PFSK-1 (cell line): ENCODE measurements around the gene DTX4.

ENCODE experiments used
- POLR2AphosphoS5 ChIP-seq: IDR thresholded peaks from 2 replicates; pipeline ENCODE4 v1.6.1; 2012; ENCODE audit warnings: low read depth, mild to moderate bottlenecking, control low read depth, low read length, moderate library complexity
- REST ChIP-seq, 2 experiments: IDR thresholded peaks; 2 replicates each; pipeline versions ENCODE4 v1.6.1 to v1.8.0; 2011 to 2012; ENCODE audit warnings: low read depth in 2 of 2, low read length in 2 of 2, control low read depth in 1 of 2, inconsistent platforms in 1 of 2, mild to moderate bottlenecking in 1 of 2, moderate library complexity in 1 of 2; ENCODE audit not compliant: insufficient read depth in 1 of 2

DNA sequence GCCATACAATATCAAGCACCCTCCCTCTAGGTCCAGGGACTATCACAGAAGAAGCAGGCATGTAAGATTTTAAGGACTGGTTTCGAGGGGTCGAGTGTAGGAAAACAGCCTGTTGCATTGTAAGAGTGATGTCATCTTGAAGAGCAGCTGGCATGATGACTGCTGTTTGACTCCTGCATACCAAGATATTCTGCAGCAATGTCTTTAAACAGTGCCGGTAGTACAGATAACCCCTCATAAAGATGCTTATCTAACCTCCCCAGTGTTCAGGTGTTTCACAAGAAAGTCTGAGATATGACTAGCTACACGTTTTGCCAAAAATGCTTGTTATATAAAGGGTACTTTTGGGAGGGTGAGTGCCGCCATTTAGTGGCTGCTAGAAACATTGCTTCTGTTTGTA is 17.3 kb upstream of the DTX4 start:
- TF ChIP-seq REST (IDR thresholded peaks at IDR 0.05; ENCODE audit: insufficient read depth in 1 of 2, low read depth in 2 of 2, low read length in 2 of 2) (no peak), POLR2AphosphoS5 (no peak)
